Left forelimb (tissue), 1 donor: ENCODE measurements around the gene SPOUT1.

Source experiments
- DNase-seq: peaks from one replicate; pipeline ENCODE4 v3.0.0-alpha.2; 2018; ENCODE audit warnings: low spot score

SPOUT1 gene

DNA sequence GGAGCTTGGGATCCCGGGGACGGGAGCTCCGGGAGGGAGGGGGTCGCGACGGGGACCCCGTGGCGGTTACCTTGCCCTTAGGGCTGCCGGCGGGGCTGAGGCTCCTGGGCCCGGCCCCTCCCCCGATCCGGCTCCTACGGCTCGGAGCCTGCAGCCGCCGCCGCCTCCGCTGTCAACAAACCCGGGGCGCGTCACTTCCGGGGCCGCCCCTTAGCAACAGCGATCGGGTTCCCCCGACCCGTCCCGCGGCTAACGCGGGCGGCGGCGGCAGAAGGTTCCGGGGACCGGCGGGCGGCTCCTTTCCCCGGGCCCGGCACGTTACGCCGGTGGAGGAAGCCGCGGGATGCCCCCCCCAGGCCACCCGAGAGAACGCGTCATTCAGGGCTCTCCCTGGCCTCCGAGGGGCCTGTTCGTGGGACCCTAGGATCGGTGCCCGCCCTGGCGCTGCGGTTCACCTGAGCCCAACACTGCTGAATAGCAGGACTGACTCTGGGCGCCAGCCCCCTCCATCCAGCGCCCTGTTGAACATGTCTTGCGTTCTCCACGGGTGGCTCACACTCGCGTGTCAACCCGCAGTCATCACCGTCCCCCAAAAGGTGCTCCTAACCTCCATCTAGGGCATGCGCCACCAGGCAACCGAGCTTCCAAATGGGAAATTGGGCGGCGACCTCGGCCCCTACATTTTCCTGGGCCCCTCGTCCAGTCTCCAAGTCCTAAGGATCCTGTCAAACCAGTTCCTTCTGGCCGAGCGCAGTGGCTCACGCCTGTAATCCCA, 57.7 kb downstream of the SPOUT1 start, which contains the start of gene ZER1:
TSS of gene ZER1 (minus strand) at position 183 of the 775 bp plus-strand sequence. CDS start 16,362 bp downstream, outside the sequence.
- DNase-seq, result peak; percentile 94

DNA sequence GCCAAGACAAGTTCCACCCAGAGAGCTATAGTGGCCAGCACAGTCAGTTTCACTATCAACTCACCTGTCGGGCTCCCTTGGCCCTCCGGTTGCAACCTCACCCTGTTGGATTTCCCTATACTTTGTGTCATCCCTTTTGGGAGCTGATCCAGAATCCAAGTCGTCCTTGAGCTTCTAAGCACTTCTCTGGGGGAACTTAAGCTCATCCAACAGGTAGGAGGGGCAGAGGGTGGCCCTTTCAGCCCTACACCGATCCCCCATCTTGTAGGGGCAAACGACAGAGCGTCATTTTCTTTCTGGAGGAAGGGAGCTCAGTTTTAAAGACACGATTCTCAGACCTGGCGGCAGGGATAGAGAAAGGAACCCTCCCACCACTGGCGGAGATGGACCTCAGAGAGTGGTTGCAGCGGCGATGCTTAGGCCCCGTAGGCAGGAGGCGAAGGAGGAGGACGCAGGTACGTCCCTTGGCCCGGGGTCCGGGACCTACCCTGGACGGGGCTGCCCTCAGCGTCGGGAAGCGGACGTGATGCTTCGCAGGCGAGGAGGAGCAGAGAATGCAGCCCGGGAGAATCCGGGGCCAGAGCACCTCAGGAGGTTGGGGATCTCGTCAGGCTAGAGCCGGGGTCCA, 58.4 kb downstream of the SPOUT1 start:
- DNase-seq, result no peak

DNA sequence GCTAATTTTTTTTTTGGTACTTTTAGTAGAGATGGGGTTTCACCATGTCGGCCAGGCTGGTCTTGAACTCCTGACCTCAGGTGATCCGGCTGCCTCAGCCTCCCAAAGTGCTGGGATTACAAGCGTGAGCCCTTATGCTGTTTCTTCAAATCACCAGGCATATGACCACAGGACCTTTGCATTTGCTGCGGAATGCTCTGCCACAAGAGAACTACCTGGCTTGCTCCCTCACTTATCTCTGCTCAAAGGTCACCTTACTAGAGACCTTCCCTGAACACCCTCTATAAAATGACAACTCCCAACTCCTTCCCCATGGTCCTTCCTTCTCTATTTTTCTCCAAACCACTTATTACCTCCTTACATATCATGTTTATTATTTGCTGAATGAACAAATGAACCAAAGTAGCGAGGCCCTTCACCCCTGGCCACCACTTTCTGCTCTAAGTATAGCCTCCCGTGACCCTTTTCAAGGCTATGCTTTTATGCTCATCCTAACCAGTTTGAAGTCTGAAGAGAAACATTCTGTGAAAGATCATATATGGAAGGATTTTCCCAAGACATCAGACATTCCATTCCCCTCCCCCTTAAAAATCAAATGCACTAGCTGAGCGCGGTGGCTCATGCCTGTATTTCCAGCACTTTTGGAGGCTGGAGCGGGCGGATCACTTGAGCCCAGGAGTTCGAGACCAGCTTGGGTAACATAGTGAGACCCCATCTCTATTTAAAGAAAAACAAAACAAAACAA, 59.1 kb downstream of the SPOUT1 start:
- DNase-seq, result no peak
